Measurements from ENCODE around the gene CCS. TPM values are rescaled to one million over a fixed set of nuclear protein-coding genes. Genes with fewer than 3 reads are reported as not detected.

The CCS gene, protein sequence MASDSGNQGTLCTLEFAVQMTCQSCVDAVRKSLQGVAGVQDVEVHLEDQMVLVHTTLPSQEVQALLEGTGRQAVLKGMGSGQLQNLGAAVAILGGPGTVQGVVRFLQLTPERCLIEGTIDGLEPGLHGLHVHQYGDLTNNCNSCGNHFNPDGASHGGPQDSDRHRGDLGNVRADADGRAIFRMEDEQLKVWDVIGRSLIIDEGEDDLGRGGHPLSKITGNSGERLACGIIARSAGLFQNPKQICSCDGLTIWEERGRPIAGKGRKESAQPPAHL
- total RNA-seq = 30.9 and 36.0 TPM in 2 replicates

DNA sequence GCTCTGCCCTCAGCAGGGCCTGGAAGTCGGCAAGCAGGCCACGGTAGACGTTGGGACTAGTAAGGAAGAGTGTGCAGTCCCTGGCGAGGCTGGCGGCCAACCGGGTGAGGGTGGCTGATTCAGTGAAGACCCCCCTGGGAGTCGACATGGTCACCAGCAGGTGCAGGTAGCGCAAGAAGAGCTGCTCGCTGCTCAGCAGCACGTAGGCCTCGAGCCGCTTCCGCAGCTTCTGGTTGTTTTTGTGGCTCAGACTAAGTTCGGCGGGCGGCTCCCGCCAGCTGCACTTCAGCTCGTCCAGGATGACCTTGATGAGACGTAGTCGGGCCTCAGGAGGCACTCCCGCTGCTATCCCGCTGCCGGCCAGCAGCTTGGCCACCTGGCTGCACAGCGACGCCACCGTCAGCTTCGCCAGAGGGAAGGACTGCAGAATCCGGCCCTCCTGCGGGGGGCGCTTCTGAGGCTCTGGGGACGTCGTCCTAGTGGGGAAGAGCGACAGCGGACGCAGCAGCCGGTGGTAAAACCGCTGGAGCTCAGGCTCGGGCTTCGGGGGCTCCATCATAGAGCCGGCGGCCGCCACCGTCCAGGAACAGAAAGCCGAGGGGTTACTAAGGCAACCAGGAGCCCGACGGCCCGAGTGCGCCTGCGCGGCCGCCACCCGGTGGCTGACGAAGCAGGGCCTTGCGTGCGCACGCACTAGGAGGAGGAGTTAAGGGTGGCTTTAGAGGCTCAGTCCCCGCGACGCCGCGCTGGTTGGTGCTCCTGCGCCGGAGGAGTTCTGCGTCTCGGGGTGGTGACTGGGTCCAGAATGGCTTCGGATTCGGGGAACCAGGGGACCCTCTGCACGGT, at the start of gene CCS, which contains the start of gene CCDC87:
TSS of gene CCS (plus strand) at position 729 of the 846 bp plus-strand sequence. CDS start at position 806, 77 bp downstream.
TSS of gene CCDC87 (minus strand) at position 607 of the 846 bp plus-strand sequence. CDS start at position 559, 48 bp downstream.

GRCh38 chr11:66545701-66546367, 47.2 kb upstream of the CCS start, which contains the start of gene ZDHHC24:
ZDHHC24 (minus strand) TSS chr11:66546048; CDS start chr11:66546003, 45 bp downstream.

DNA sequence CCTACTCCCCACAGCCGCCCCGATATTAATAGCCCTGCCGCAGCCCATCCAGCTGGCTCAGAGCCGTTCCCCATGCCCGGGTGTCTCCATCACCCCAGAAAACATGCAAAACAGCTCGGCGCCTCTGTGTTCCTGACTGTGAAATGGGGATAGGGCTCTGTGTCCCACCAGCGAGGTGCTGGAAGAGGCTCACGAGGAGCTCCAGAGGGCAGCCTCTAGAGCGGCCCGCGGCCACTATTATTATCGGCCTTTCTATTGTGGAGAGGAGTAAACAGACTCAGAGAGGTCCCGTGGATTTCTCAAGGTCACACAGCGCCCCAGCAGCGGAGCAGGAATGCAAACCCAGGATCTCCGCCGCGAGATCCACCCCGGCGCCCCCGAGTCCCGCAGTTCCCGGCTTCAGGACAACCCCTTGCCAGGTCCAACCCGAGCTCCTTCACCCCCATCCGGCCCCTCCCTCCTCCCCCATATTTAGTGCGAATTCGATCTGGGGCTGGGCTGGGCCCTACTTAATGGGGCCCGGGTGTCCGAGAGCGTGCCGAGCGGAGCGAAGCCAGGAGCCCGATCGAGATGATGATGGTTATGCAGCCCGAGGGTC, 46.5 kb upstream of the CCS start, which contains the start of gene ACTN3:
TSS of gene ACTN3 (plus strand) at position 536 of the 598 bp plus-strand sequence. CDS start at position 571, 35 bp downstream.

GRCh38 chr11:66568124-66568916, 24.7 kb upstream of the CCS start, which contains the start of gene CTSF:
CTSF (minus strand) TSS chr11:66568606; CDS start chr11:66568486, 120 bp downstream.

DNA sequence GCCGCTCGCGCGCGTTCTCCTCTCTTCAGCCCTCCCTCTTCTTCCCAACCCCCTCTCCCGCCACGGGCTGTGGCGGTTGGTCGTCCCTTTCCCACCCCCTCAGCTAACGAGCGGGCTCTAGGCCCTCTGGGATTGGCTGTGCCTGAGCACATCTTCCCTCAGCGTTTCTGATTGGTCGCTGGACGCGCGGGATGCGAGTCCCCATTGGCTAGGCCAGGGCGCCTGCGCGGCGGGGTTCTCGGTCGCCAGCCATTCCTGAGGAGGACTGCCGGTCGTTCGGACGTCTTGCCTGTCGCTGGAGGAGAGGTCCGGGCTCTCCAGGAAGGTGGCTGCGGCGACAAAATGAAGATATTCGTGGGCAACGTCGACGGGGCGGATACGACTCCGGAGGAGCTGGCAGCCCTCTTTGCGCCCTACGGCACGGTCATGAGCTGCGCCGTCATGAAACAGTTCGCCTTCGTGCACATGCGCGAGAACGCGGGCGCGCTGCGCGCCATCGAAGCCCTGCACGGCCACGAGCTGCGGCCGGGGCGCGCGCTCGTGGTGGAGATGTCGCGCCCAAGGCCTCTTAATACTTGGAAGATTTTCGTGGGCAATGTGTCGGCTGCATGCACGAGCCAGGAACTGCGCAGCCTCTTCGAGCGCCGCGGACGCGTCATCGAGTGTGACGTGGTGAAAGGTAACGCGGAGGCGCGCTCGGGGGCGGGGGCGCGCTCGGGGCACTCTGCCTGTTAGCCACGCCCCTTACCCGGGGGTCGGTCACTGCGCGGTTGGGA, 23.6 kb downstream of the CCS start, which contains the start of gene RBM14:
TSS of gene RBM14 (plus strand) at position 252 of the 776 bp plus-strand sequence. CDS start at position 343, 91 bp downstream.

DNA sequence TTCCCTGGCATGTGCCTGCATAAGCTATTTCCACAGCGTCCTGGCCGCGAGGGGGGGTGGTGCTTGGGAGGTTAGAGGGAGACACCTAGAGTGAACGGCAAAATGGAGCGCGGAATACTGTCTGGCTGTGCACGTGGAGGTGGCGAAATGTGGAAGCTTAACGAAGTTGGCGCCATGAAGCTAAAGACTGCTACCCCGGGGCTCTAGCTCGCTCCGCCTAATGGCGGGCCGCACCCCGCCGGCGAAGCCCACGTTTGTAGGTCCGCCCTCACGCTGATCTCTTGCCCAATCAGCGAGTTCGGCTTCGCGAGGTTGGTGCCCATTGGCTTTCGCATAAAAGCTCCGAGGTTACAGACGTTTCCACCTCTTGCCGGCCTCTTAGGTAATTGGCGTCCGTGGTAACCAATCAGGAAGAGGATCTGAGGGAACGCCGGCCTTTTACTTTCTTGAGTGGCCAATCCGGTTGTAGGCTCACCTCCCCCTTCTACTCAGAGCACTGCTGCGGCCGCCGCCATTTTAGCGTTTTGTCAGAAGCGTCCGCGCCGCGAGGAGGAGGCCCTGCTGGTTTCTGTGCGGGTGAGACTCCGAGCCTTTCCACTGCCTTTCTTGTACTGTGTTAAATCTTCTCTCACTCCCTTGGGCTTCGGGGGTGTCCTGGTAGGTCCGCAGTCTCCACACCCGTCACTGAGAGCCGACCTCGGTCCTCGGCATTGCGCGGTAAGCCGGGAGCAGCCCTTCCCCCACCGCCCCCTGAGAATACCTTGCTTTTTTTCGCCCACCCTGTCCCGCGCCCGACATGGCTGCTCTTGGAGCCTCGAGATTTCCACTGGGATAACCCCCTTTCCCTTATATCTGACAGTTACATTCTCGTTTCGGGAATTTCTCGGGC, 45.4 kb downstream of the CCS start, which contains the start of gene RBM4:
TSS of gene RBM4 (plus strand) at position 527 of the 889 bp plus-strand sequence. CDS start 1,009 bp downstream, outside the sequence.

Small RNA genes lying within 50 kb of the gene (small RNA-seq; reads per million reads assigned to genes)
- not detected for gene RNU4-39P

Other genes starting within 250 kb of the CCS start
- 39.7 and 45.0 TPM in 2 replicates for gene BRMS1, start 248.1 kb upstream of the CCS start, total RNA-seq
- gene B4GAT1, start 245.6 kb upstream of the CCS start, total RNA-seq = 17.2 and 19.8 TPM in 2 replicates
- 0.37 and 0.39 TPM in 2 replicates for gene SLC29A2, start 221.4 kb upstream of the CCS start, total RNA-seq
- gene NPAS4, start 172.2 kb upstream of the CCS start, total RNA-seq = not detected in 2 replicates
- 38.9 and 43.7 TPM in 2 replicates for gene MRPL11, start 154.3 kb upstream of the CCS start, total RNA-seq
- 8.5 and 11.5 TPM in 2 replicates for gene PELI3, start 126.3 kb upstream of the CCS start, total RNA-seq
- gene DPP3, start 112.8 kb upstream of the CCS start, total RNA-seq = 43.4 and 48.5 TPM in 2 replicates
- 29.1 and 31.2 TPM in 2 replicates for gene BBS1, start 82.5 kb upstream of the CCS start, total RNA-seq
- gene ZDHHC24, start 47.1 kb upstream of the CCS start, total RNA-seq = 8.8 and 12.9 TPM in 2 replicates
- under 0.01 TPM in 1 of 2 replicates, not detected in the other for gene ACTN3, start 46.3 kb upstream of the CCS start, total RNA-seq
- 5.3 and 15.4 TPM in 2 replicates for gene CTSF, start 24.6 kb upstream of the CCS start, total RNA-seq
- 0.37 and 0.78 TPM in 2 replicates for gene CCDC87, start 122 bp upstream of the CCS start, total RNA-seq
- 33.8 and 47.1 TPM in 2 replicates for gene RBM14, start 23.4 kb downstream of the CCS start, total RNA-seq
- 90.9 and 93.3 TPM in 2 replicates for gene RBM4, start 45.5 kb downstream of the CCS start, total RNA-seq
- gene RBM4B, start 84.7 kb downstream of the CCS start, total RNA-seq = 14.0 and 17.0 TPM in 2 replicates
- gene SPTBN2, start 136.0 kb downstream of the CCS start, total RNA-seq = 0.39 and 0.73 TPM in 2 replicates